SU-DHL-6 (cell line): ENCODE measurements around the gene URB2.

ENCODE experiments used
- EZH2phosphoT487 ChIP-seq: fragments of 200-600 bp; sonication (generic), shearing (Covaris generic); conservative IDR thresholded peaks from 2 replicates; pipeline ENCODE4 v1.6.1; 2018; ENCODE audit warnings: mild to moderate bottlenecking, antibody characterized with exemption, low read length, moderate library complexity, mixed read lengths
- TF ChIP-seq, protein P1 (sequence below): fragments of 200-600 bp; sonication (generic); IDR thresholded peaks from one replicate; pipeline ENCODE4 v1.5.1; 2017; ENCODE audit warnings: antibody characterized with exemption, mild to moderate bottlenecking, low read length, moderate library complexity; ENCODE audit not compliant: insufficient read depth, poor library complexity, severe bottlenecking

DNA sequence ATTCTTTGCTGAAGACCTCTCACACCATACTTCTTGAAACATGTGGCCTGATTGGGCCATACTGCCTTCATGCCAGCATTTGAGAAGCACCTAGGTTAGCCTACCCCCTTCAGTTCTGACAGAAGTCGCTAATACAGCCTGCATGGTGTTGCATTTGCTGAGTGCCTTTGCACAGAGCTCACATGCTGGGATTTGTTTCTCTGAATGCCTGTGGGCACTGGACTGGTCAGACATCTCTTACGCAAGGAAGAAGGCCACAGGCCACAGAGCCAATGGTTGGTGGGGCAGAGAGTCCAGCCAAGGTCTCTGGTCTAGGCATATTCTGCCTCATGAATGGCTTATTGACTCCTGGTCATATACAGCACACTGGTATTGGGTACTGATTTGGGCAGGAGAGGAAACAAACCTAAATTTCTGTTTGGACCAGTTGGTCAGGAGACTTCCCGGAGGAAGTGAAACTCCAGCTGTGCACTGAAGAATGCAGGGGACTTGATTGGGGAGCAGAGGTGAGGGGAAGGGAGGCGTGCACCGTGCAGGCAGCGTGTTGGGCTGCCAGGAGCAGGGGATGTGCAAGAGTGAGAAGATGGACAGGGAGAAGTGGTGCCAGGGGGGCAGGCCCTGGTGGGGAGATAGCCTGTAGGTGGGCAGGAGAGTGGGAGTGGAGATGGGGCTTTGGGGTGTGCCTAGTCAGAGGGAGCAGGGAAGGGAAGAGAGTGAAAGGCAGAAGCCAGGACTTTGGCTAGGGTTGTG is 18.1 kb downstream of the URB2 start:
- TF ChIP-seq EZH2phosphoT487, result no peak
- TF ChIP-seq, protein P1, sequence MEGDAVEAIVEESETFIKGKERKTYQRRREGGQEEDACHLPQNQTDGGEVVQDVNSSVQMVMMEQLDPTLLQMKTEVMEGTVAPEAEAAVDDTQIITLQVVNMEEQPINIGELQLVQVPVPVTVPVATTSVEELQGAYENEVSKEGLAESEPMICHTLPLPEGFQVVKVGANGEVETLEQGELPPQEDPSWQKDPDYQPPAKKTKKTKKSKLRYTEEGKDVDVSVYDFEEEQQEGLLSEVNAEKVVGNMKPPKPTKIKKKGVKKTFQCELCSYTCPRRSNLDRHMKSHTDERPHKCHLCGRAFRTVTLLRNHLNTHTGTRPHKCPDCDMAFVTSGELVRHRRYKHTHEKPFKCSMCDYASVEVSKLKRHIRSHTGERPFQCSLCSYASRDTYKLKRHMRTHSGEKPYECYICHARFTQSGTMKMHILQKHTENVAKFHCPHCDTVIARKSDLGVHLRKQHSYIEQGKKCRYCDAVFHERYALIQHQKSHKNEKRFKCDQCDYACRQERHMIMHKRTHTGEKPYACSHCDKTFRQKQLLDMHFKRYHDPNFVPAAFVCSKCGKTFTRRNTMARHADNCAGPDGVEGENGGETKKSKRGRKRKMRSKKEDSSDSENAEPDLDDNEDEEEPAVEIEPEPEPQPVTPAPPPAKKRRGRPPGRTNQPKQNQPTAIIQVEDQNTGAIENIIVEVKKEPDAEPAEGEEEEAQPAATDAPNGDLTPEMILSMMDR, result no peak
